K562 (cell line): ENCODE measurements around the gene CCDC159. TPM values are rescaled to one million over a fixed set of nuclear protein-coding genes. Genes with fewer than 3 reads are reported as not detected.

Experiments
- CREB1 ChIP-seq, 2 experiments: sonication (generic) in 1 of 2; formaldehyde crosslinking in 1 of 2; IDR thresholded peaks; 2 replicates each; pipeline versions ENCODE4 v1.6.1 to v1.8.0; 2012 to 2022; ENCODE audit warnings: inconsistent platforms in 1 of 2, mild to moderate bottlenecking in 1 of 2, missing genetic modification reagents in 1 of 2, moderate library complexity in 1 of 2
- CXXC5 ChIP-seq: fragments of 250-450 bp; sonication (Bioruptor Pico); IDR thresholded peaks from 2 replicates; pipeline ENCODE4 v1.8.0; 2022; ENCODE audit warnings: inconsistent platforms, mild to moderate bottlenecking, moderate library complexity
- HOMEZ ChIP-seq: fragments of 250-450 bp; sonication (Bioruptor Pico); IDR thresholded peaks from 2 replicates; pipeline ENCODE4 v1.4.0; 2020; ENCODE audit warnings: mild to moderate bottlenecking, moderate library complexity
- MYC ChIP-seq, 2 experiments: fragments of 250-450 bp in 1 of 2; sonication (Bioruptor Pico) in 1 of 2; IDR thresholded peaks; 2 replicates each; pipeline versions ENCODE4 v1.5.1 to v1.6.1; 2012 to 2021; ENCODE audit warnings: low read depth in 2 of 2, borderline replicate concordance in 1 of 2, improper control_type of control experiment in 1 of 2, low read length in 1 of 2, mild to moderate bottlenecking in 1 of 2, moderate library complexity in 1 of 2
- RUNX1 ChIP-seq: sonication (generic); IDR thresholded peaks from 2 replicates; pipeline ENCODE4 v1.6.1; 2016; ENCODE audit warnings: antibody characterized with exemption, low read depth
- ZNF174 ChIP-seq: fragments of 250-450 bp; sonication (Bioruptor Pico); IDR thresholded peaks from 2 replicates; pipeline ENCODE4 v1.4.0; 2020; ENCODE audit warnings: mild to moderate bottlenecking
- ZNF79 ChIP-seq: fragments of 250-450 bp; sonication (Bioruptor Pico); IDR thresholded peaks from 2 replicates; pipeline ENCODE4 v1.4.0; 2020; ENCODE audit warnings: low read depth, mild to moderate bottlenecking, moderate library complexity
- polyA plus RNA-seq, 8 experiments: library from polyadenylated mRNA; depleted of rRNA in 4 of 8; stranded (reverse) in 5 of 8; unstranded in 3 of 8; fragments of >200 nt; fragmentation: Nextera tagmentation in 2 of 8; fragmentation: Illumina TruSeq in 1 of 8; extraction: Ambion mirVana in 2 of 8; extraction: Trizol in 1 of 8; gene quantifications; 2 replicates each; pipeline versions ENCODE4 v1.2.1 to v1.2.3, GENCODE V29; 2011 to 2014; ENCODE audit warnings: inconsistent platforms in 1 of 8, missing spikeins in 1 of 8
- total RNA-seq, 7 experiments: library from RNA; depleted of rRNA in 6 of 7; stranded (reverse); fragments of >200 nt in 6 of 7; fragmentation: Illumina TruSeq in 2 of 7; extraction: Trizol in 2 of 7; gene quantifications; 2 replicates each; pipeline versions ENCODE4 v1.2.1 to v1.2.3, GENCODE V29; 2011 to 2021; ENCODE audit warnings: low replicate concordance in 1 of 7

CCDC159 gene
- total and polyA plus RNA-seq, 9 of the 15 experiments (the other 6 are each of a cell fraction or from before 2014, with no cell fraction given) = 0.68 to 10.1 (median 4.7) TPM

GRCh38 chr19:11356676-11357550 is 10.6 kb downstream of the CCDC159 start (continued):
- TF ChIP-seq HOMEZ (CRISPR knock-in tag) (no peak), ZNF174 (CRISPR knock-in tag) (no peak), ZNF79 (CRISPR knock-in tag) (no peak), CXXC5 (CRISPR knock-in tag) (no peak), MYC (IDR thresholded peaks at IDR 0.05; ENCODE audit: low read depth, low read length) (no peak), MYC (CRISPR knock-in tag; IDR thresholded peaks at IDR 0.05; ENCODE audit: borderline replicate concordance, low read depth) (no peak), CREB1 (IDR thresholded peaks at IDR 0.05) (no peak), CREB1 (CRISPR knock-in tag; IDR thresholded peaks at IDR 0.05) (0 out of 2 replicates have a peak, but pooled peaks have one; percentile 21), RUNX1 (no peak)
